Measurements from ENCODE around the gene SASH1. TPM values are rescaled to one million over a fixed set of nuclear protein-coding genes. Genes with fewer than 3 reads are reported as not detected.

SASH1 gene
- total RNA-seq, 6 donors from 2014 or later: 59.3 to 131 (median 79.2) TPM

DNA sequence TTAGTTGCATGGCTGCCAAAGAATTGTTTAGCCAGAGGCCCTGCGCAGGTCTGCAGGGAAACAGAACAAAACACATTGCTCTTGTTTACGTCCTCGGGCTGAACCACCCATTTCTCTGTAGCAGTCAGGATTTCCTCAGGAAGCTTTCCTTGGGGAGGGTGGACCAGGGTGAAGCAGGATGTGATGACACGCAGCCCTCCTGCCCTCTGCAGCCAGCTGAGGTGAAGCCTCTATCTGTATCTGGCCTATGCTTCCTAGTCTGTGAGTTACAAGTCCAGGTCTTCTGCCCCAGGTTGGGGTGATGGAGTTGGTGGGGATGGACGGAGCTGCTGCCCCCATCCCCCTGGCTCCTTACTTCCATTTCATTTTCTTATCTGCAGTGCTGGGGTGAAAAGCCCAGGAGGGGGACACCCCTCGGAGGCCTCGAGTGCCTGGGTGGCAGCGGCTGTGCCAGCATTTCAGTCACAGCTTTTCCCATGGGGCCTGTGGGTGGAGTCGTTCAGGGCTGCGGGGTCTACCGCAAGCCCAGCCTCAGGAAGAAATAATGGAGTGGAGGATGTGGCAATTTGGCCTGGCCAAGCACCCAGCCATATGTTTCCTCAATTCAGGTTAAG lies 24.9 kb downstream of the SASH1 start:
- Histone ChIP-seq H3K27ac (peak overlapping the region; percentile 63 to 84 (median 82)), H3K27me3 (no peaks in the 10 kb centered on the region), H3K36me3 (no peaks in the 10 kb centered on the region), H3K4me1 (peaks cover 42 to 70% (median 65%) of the 10 kb centered on the region in 4 donors), H3K9me3 (no peaks in the 10 kb centered on the region), H3K4me3 (no peak overlapping the region)
- 29 to 31% methylated on average over 8 to 11 of the region's 11 CpGs for WGBS, 2 donors
- TF ChIP-seq EP300 (IDR thresholded peaks at IDR 0.05): peak; percentile 12 to 98 (median 87)
- TF ChIP-seq, protein P1, sequence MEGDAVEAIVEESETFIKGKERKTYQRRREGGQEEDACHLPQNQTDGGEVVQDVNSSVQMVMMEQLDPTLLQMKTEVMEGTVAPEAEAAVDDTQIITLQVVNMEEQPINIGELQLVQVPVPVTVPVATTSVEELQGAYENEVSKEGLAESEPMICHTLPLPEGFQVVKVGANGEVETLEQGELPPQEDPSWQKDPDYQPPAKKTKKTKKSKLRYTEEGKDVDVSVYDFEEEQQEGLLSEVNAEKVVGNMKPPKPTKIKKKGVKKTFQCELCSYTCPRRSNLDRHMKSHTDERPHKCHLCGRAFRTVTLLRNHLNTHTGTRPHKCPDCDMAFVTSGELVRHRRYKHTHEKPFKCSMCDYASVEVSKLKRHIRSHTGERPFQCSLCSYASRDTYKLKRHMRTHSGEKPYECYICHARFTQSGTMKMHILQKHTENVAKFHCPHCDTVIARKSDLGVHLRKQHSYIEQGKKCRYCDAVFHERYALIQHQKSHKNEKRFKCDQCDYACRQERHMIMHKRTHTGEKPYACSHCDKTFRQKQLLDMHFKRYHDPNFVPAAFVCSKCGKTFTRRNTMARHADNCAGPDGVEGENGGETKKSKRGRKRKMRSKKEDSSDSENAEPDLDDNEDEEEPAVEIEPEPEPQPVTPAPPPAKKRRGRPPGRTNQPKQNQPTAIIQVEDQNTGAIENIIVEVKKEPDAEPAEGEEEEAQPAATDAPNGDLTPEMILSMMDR (IDR thresholded peaks at IDR 0.05): no peak
- TF ChIP-seq POLR2AphosphoS5 (IDR thresholded peaks at IDR 0.05): peak; percentile 95 to 96
- peak in 1 of 4 donors; percentile 23 for TF ChIP-seq POLR2A (IDR thresholded peaks at IDR 0.05)
- DNase-seq: peak in 1 of 2 donors; percentile 69
- ATAC-seq (ENCODE audit: low FRiP score in 2 of 2): peak; percentile 57 to 79

DNA sequence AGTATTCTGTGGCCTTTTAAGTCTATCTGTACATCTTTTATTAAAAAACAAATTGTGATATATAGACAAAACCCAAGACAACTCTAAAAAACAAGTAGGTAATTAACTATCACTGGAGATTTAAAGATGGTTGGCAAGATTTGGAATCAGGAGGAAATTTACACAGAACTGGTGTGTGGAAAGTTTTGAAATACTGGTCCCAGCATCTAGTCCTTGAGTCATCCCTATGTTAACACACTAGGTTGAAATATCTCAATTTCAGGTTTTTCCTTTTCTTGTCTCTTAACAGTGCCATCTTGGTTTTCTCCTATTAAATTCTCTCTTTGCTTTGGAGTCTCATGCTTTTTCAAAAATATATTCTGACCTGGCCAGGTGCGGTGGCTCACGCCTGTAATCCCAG lies 27.5 kb downstream of the SASH1 start:
- H3K36me3 ChIP-seq: no peaks in the 10 kb centered on the region
- no peak for ATAC-seq (ENCODE audit: low FRiP score in 2 of 2)
- peak overlapping the region in 3 of 4 donors; percentile 35 to 84 (median 83) for H3K27ac ChIP-seq

DNA sequence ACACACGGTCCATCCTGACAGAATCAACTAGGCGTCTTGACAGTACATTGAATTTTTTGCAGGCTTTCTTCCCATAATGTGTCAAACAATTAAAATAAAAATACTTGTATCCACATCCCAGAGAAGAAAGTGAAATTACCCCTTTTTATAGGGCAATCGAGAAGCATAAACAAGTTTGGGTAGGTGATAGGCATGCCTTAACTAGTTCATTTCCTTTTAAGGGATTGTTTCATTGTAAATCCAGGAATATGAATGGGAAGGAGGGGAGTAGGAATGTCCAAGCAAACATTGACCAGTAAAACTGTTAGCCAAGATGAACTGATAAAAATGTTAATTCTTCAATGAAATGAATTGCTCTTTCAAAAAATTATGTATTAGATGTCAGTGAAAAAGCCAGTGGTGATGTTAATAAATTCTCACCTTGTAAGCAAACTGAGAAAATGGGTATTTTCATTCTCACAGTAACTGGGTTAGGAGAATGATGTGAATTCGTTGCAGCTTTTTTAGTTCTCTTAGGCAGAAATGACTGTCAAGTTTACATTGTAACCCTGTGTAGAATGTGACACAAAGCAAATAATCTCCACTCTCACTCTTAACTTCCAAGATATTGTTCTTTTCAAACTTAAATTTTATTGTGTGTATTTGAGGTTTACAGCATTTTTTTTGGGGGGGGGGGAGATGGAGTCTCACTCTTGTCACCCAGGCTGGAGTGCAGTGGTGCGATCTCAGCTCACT lies 31.6 kb downstream of the SASH1 start:
- ATAC-seq (ENCODE audit: low FRiP score in 2 of 2) (no peak), DNase-seq (no peak)
- Histone ChIP-seq H3K4me3 (no peak overlapping the region), H3K27ac (peak overlapping the region in 1 of 4 donors; percentile 44), H3K36me3 (no peaks in the 10 kb centered on the region), H3K4me1 (peaks cover 9 to 34% (median 27%) of the 10 kb centered on the region in 4 donors), H3K27me3 (no peaks in the 10 kb centered on the region), H3K9me3 (no peaks in the 10 kb centered on the region)
- 71 to 79% methylated on average over 5 of the region's 5 CpGs for WGBS, 2 donors
- TF ChIP-seq, protein P1 (IDR thresholded peaks at IDR 0.05): no peak
- TF ChIP-seq POLR2AphosphoS5 (IDR thresholded peaks at IDR 0.05) (no peak), EP300 (IDR thresholded peaks at IDR 0.05) (no peak), POLR2A (IDR thresholded peaks at IDR 0.05) (no peak)

More for the DNA sequence above, 27.5 kb downstream of the SASH1 start:
- Histone ChIP-seq H3K4me3 (no peak overlapping the region), H3K4me1 (peaks cover 35 to 58% (median 53%) of the 10 kb centered on the region in 4 donors), H3K27me3 (no peaks in the 10 kb centered on the region), H3K9me3 (no peaks in the 10 kb centered on the region)
- no peak for TF ChIP-seq POLR2AphosphoS5 (IDR thresholded peaks at IDR 0.05)
- TF ChIP-seq, protein P1 (IDR thresholded peaks at IDR 0.05): no peak
- no peak for TF ChIP-seq EP300 (IDR thresholded peaks at IDR 0.05)
- no peak for TF ChIP-seq POLR2A (IDR thresholded peaks at IDR 0.05)
- DNase-seq: no peak
- WGBS, 2 donors: 97 to 100% methylated on average over 2 of the region's 2 CpGs

DNA sequence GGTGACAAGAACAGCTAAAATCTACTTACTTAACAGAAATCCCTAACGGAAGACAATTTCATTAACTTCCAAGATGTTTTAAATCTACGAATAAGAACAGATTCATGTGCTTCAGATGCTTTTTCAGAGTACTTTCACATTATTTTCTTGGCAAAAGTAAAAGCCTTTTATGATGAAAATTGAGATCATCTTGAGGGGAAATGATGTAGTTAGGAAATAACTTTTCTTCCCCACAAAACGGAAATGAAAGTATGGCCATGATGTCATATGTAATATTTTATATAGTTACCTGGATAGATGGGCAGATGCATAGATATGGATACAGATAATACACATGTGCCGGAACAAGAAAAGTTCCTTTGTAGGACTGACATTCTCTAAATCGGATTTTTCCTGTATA lies 32.8 kb downstream of the SASH1 start:
- TF ChIP-seq EP300 (IDR thresholded peaks at IDR 0.05) (no peak), POLR2AphosphoS5 (IDR thresholded peaks at IDR 0.05) (no peak), POLR2A (IDR thresholded peaks at IDR 0.05) (no peak)
- TF ChIP-seq, protein P1 (IDR thresholded peaks at IDR 0.05): no peak
- WGBS, 2 donors: 87 to 91% methylated on average over 5 of the region's 5 CpGs
- H3K27ac ChIP-seq: no peak overlapping the region

More for the DNA sequence above, 32.8 kb downstream of the SASH1 start:
- Histone ChIP-seq H3K4me3 (no peak overlapping the region), H3K9me3 (no peaks in the 10 kb centered on the region), H3K4me1 (peaks cover 9 to 30% (median 27%) of the 10 kb centered on the region in 4 donors), H3K27me3 (no peaks in the 10 kb centered on the region), H3K36me3 (no peaks in the 10 kb centered on the region)
- DNase-seq: no peak
- ATAC-seq (ENCODE audit: low FRiP score in 2 of 2): no peak
